Right ventricle myocardium inferior (tissue), 1 donor: ENCODE data around the gene LRRC55. TPM values are rescaled to one million over a fixed set of nuclear protein-coding genes. Genes with fewer than 3 reads are reported as not detected.

Source experiments
- ATAC-seq: fragments of 200-7000 bp; cut with Tn5 transposase; one replicate; pipeline ENCODE4 v1.9.1; 2020; ENCODE audit warnings: mild to moderate bottlenecking, moderate library complexity
- DNase-seq: peaks from one replicate; pipeline ENCODE4 v3.0.0; 2021; ENCODE audit errors: missing footprints
- intact Hi-C: fragments of 100-400 bp; cut with DNase I; formaldehyde crosslinking; loops from one replicate; pipeline ENCODE4 v1.11.0; 2022
- long read RNA-seq: library from polyadenylated mRNA; unstranded; transcript quantifications from one replicate; pipeline ENCODE4 v2.0.0, GENCODE V29; 2021
- total RNA-seq: library from RNA; stranded (reverse); fragmentation: NEBNext Ultra II Directional; extraction: Animal tissue kit (Norgen Biotek cat#: 25700); gene quantifications from one replicate; pipeline ENCODE4 v1.2.1, GENCODE V29; 2021
- donor health status: DM: no; HTN: yes; CAD: no; lungs with severe emphysema.

Gene LRRC55, protein sequence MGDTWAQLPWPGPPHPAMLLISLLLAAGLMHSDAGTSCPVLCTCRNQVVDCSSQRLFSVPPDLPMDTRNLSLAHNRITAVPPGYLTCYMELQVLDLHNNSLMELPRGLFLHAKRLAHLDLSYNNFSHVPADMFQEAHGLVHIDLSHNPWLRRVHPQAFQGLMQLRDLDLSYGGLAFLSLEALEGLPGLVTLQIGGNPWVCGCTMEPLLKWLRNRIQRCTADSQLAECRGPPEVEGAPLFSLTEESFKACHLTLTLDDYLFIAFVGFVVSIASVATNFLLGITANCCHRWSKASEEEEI
- 0.51 TPM for total RNA-seq
- long read RNA-seq, result 0 reads

DNA sequence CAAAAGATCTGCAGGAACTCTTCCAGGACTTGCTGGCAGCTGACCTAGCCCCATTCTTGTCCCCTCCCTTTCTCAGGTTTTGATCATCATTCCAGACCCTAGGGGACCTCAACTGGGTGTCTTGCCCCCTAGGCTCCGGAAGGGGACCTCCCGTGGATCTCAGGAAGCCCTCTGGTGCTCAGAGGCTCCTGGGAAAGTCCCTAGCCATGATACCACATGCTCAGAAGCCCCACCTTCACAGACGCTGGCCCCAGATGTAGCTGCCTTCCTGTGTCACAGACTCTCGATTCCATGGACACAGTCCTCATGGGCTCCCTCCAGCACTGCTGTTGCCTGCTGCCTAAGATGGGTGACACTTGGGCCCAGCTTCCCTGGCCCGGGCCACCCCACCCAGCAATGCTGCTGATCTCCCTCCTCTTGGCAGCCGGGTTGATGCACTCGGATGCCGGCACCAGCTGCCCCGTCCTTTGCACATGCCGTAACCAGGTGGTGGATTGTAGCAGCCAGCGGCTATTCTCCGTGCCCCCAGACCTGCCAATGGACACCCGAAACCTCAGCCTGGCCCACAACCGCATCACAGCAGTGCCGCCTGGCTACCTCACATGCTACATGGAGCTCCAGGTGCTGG is at the start of gene LRRC55:
LRRC55 (plus strand) TSS at position 276 of the 628 bp plus-strand sequence; CDS start at position 346, 70 bp downstream.
- intact Hi-C loops, result no loop called here
- DNase-seq (no peak), ATAC-seq (no peak)

DNA sequence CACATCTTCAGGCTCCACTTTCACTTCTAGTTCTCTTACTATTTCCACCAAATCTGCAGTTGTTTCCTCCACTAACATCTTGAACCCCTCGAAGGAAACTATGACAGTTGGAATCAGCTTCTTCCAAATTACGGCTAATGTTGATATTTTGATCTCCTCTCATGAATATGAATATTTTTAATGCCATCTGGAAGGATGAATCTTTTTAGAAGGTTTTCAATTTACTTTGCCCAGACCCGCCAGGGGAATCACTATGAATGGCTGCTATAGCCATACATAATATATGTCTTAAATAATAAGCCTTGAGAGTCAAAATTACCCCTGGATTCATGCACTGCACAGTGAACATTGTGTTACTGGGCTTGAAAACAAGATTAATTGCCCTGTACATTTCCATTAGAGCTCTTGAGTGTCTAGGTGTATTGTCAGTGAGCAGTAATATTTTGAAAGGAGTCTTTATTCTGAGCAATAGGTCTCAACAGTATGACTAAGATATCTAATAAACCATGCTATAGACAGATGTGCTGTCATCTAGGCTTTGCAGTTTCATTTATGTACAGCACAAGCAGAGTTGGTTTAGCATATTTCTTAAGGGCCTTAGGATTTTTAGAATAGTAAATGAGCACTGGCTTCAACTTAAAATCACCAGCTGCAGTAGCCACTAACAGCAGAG is 48.3 kb upstream of the LRRC55 start:
- intact Hi-C loops, result no loop called here
- DNase-seq (no peak), ATAC-seq (no peak)

DNA sequence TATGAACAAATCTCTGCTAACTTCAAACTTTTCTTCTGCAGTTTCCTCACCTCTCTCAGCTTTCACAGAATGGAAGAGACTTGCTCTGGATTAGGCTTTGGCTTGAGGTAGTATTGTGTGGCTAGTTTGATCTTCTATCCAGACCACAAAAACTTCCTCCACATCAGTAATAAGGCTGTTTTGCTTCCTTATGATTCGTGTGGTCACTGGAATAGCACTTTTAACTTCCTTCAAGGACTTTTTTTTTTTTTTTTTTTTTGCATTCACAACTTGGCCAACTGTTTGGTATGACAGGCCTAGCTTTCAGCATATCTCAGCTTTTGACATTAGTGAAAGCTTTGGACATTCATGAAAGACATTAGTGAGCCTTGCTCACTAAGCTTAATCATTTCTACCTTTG is 47.5 kb upstream of the LRRC55 start:
- no peak for DNase-seq
- intact Hi-C loops, result no loop called here
- ATAC-seq, result no peak

DNA sequence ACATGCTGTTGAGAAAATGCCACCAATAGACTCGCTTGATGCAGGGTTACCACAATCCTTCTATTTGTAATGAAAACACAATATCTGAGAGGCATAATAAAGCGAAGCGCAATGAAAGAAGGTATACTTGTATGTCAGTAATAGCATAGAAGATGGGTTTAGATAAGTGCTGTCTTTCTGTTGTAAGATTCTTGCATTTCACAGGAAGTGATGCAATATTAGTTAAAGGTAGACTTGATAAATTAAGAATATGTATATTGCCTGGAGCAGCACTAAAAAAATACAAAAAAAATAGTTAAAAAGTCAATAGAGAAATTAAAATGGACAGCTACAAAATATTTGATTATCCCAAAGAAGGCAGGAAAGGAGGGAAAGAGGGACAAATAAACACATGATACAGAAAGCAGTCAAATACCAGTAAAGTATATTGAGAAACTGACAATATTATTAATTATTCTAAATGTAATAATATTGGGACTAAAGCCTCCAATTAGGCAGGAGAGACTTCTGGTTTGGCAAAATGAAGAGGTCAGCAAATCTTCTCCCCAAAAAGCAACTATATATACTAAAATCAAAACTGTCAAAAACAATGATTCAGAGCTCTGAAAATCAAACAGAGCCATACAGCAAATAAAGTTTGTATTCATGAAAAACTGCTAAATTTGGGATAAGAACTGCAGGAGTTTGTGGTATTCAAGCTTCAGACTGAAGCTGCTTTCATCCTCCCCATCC is 46.6 kb upstream of the LRRC55 start:
- intact Hi-C loops, result no loop called here
- DNase-seq (no peak), ATAC-seq (no peak)

DNA sequence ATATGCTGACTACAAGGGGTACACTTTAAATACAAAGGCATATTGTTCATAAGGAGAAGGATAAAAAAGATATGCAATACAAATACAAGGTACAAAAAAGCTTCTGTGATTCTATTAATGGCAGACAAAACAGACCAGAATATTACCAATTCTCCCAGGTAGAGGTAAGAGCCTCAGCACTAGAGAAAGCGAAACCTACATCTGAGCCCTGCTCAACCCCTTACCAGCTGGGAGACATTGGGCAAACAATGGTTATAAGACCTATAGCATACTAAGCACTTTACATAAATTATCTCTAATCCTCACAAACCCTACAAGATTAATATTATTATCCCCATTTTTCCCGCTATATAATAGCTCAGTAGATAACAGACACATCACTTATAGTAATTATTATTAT is 41.2 kb upstream of the LRRC55 start:
- no peak for ATAC-seq
- intact Hi-C loops, result loop anchor here (10.0 kb wide), 1 partner anchor 56 kb away; no protein-coding TSS in a partner anchor
- no peak for DNase-seq

DNA sequence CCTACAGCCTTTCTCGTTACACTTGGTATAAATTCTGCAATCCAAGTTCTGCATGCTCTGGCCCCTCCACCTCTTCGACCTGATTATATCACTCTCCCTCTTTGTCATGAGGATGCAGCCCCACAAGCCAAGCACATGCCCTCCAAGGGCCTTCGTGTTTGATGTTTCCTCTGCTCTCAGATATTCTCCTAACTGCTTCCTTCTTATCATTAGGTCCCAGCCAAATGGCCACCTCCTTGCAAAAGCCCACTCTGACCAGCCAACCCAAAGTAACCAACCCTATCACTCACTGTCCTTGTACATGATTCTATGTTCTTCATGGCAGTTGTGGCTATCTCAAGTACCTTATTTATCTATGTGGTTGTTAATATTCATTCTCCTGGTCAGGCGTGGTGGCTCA is 38.3 kb upstream of the LRRC55 start:
- intact Hi-C loops, result loop anchor here (10.0 kb wide), 1 partner anchor 59 kb away; no protein-coding TSS in a partner anchor
- no peak for DNase-seq
- ATAC-seq, result no peak

DNA sequence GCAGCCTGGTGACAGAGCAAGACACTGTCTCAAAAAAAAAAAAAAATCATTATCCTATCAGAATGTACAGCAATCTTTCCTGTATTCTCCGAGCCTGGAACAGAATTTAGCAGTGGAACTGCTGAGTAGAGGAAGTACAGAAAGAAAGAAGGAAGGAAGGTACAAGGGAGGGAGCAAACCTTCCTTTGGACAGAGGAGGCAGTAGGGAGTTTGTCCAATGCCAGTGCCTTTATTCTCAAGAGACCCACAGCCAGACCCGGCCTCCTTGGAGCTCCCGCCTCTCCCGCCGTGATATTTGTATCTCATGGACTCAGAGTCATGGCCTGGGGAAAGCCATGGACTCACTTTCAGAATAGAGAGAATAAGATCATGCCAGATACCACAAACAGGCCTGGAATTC is 37.7 kb upstream of the LRRC55 start:
- intact Hi-C loops, result loop anchor here (10.0 kb wide), 1 partner anchor 59 kb away; no protein-coding TSS in a partner anchor
- ATAC-seq, result no peak
- DNase-seq, result no peak

DNA sequence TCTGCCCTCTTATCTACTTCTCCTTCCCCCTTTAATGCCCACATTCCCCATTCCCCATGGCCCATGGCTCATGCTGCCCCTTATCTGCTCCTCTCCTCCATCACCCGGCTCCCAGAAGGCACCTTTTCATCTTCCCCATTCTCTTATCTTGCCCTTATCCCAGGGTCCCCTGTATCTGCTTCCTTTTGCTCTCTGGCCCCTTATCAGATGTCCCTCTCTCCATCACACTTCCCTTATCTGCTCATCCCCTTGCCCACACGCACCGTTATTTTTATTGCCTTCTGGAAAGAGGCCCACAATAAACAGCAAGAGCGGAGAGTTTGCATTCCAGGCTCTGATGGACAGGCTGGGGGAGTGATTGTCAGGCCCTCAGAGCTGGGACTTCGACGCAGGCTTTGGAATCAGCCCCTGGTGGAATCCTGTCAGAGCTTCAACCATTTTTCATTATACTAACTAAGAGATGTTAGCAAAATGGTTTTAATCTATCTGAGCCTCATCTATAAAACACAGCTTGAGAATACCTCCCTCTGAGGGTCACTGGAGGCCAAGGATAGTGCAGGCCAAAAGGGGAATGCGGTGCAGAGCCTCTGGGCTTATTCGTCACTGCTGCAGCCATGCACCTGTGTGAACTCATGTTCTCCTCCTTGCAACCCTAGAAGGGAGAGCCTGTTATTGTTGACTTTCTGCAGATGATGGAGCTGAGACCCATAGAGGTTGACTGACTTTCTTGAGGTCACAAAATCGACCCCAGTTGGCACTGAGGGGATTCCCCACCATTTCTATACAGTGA is 37.0 kb upstream of the LRRC55 start:
- intact Hi-C loops, result loop anchor here (10.0 kb wide), 1 partner anchor 60 kb away; no protein-coding TSS in a partner anchor
- no peak for ATAC-seq
- DNase-seq, result no peak

DNA sequence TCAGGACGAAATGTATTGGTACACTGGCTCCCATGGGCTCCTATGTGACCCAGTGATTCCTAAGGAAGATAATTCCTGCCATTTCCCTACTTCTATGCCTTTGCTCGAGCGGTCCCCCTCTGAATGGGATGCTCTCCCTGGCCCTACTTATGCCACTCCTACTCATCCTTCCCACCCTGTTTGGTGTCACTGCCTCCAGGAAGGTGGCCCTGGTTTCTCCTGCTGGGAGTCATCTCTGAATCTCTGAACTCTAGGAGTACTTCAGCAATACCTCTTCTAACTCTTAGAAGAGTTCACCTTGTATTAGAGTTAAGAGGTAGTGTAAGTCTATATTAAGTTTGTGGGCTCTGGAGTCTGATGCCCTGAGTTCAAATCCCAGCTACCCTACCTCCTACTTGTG is 35.5 kb upstream of the LRRC55 start:
- intact Hi-C loops, result loop anchor here (10.0 kb wide), 1 partner anchor 62 kb away; no protein-coding TSS in a partner anchor
- DNase-seq, result no peak
- no peak for ATAC-seq

DNA sequence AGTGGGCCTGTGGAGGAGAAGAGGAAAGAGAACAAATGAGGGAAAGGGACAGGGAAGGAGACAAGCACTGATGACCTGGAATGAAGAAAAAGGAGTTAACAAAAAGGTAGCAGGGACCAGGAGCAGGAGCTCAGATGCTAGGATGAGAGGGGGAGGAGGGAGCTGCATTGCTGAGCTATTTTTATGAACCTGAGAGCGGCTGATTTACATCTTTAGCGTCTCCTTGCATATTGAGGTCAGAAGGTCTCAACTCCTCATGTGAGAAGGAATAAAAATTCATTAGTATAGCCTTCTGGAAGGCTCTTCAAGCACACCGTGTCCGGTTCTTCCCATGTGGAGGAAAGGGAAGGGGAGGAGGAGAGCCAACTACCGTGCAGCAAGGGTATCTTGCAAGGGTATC is 33.1 kb upstream of the LRRC55 start:
- DNase-seq (no peak), ATAC-seq (no peak)
- intact Hi-C loops, result loop anchor here (10.0 kb wide), 1 partner anchor 64 kb away; no protein-coding TSS in a partner anchor

DNA sequence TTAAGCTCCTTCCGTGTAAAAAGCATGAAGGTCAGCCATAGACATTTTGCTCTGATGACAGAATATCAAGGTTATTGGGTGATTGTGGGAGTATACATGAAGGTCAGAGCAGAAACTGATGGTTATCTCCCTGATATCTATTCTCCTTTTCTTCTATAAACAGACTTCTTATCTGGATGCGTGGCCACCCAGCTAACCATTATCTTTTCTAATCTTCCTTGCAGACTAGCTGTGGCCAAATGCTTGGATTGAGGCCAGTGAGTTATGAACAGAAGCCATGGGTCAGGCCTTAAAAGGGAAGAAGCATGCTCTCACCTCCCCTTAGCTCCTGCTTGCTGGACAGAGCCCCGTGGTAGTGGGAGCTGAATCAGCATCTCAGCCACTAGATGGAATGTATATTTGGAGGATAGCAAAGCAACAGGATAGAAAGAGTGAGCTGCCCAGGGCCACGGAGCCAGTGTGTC is 31.3 kb upstream of the LRRC55 start:
- no peak for DNase-seq
- ATAC-seq, result no peak
- intact Hi-C loops, result no loop called here

DNA sequence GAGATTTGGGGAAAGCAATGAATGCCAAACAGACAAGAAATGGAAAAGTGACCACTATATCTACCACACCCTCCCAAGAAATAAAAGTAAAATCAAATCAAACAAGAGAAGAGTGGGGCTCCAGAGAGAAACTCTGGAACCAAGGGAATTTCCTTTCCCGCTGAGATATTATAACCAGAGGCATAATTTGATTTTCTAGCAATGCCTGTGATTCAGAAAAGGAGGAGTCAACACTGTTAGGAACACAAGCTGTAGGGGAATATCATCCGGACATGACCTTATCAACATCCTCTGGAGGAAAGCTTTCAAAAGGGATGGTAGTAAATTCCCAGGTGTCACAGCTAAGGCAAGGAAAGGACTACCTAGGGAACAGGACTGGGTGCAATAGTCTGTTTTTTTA is 29.6 kb upstream of the LRRC55 start:
- intact Hi-C loops, result no loop called here
- no peak for ATAC-seq
- no peak for DNase-seq

DNA sequence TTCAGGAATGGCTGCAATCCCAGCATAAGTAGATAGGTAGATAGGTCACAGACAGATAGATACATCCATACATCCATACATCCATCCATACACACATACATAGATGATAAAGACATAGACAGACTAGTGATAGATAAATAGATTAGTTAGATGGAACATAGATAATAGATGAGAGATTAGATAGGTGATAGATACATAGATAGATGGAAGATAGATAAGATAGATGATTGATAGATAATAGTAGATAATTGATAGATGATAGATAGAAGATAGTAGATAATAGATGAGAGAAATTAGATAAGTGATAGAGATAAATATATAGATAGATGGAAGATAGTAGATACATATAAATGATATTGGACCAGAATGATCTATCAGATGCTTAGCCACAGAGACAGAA is 28.3 kb upstream of the LRRC55 start:
- no peak for ATAC-seq
- no peak for DNase-seq
- intact Hi-C loops, result no loop called here

DNA sequence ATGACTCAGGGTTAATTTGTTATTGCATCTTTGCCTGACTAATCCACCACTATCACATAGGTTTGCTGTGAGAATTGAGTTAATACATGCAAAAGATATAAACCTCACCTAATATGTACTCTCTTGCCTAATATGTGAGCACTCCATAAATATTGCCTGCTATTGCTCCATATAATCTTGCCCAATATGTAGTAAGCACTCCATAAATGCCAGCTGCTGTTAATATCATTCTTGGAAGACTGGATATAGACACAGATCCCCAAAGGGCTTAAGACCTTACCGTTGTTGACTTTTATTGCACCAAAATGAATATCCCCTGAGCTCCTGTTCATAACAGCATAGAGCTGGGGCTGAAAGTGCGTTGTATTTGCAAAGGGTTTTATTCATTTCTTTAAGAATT is 27.0 kb upstream of the LRRC55 start:
- DNase-seq (no peak), ATAC-seq (no peak)
- intact Hi-C loops, result no loop called here

DNA sequence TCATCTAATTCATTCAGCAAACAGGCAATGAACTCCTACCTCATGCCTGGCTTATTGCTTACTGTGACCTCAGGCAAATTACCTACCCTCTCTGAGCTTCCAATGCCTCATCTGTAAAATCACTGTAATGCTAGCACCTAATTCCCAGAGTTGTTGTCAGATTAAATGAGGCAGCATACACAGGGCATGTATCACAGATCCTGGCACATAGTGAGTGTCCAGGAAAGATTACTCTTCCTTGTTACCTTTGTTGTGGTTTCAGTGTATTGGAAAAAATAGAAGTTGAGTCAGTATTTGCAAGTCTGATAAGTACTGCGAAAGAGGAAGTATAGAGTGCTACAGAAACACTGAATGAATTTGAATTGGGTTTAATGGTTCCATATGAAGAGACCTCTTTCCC is 26.4 kb upstream of the LRRC55 start:
- intact Hi-C loops, result no loop called here
- DNase-seq (no peak), ATAC-seq (no peak)

DNA sequence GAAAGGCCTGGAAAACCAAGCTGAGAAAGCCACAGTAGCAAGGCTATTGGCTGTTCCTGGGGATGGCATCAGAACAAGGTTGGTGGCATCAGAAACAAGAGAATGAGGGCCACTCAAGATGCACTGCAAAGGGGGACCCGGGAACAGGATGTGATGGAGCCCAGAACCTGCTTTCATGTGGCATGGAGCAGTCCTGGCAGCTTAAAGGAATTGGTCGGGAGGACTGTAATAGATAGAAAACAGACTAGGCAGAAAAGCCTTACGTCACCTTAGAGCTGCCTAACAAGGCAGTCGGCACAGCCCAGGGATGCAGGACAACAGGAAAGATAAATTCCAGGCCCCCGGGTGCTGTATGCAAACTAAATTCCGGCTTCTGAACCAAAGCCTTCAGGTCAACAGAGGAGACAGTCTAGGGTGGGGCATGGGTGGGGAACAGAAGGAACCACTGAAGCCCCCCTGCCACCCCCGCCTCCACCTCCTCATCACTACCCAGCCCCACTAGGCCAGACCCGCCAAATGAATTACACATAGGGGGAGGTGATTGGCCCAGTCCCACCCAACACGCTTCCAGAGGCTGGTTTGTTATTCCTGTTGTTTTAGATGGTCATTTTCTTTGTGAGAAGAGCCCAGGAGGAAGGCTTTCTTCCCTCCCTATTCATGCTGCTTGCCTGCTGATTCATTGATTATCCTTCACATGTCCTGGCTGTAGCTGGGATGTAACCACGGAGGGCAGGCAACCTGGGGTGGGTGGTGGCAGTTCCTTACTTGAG is 25.7 kb upstream of the LRRC55 start:
- DNase-seq, result no peak
- no peak for ATAC-seq
- intact Hi-C loops, result no loop called here

DNA sequence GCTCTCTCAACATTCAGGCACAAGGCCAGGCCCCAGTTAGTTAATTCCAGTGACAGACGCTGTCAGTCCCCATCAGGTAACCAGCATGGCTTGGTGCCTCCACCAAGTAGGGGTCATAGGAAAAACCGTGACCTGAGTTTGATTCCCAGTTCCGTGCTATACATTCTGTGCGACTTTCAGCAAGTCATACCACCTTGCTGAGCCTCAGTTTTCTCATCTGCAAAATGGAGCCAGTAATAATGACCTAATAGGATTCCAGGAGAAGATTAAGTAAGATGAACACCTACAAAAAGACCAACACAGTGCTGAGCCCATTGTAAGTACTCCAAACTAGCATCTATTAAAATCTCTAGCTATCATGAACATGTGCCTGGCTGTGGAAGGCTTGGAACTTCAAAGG is 24.8 kb upstream of the LRRC55 start:
- DNase-seq (no peak), ATAC-seq (no peak)
- intact Hi-C loops, result no loop called here

DNA sequence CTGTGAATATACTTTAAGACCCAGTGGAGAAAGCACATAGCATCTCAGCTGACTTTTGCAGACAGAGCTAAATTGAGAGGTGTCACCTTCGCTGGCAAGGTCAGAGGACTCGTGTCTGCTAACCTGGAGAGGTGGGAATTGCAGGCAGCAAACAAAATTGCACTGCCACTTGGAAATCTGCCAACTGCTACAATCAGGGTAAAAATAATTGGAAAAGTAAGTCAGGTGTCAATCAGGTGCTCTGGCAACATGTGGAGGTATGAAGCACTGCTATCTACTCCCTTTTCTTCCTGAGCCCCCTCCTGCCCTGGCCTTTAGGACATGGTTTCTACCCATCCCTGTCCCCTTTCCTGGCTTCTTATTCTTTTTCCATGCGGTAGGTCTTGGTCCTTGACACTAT is 24.1 kb upstream of the LRRC55 start:
- DNase-seq (no peak), ATAC-seq (no peak)
- intact Hi-C loops, result no loop called here
